ENCODE measurements around the gene IL21R.

- TF ChIP-seq CTCF (IDR thresholded peaks at IDR 0.05) (peak in 1 of 3 donors; percentile 43), POLR2A (IDR thresholded peaks at IDR 0.05) (no peak)
Observed at GRCh38 chr16:27449434-27450195, 47.6 kb downstream of the IL21R start.

All from lower leg skin (tissue), 3 donors.